Measurements from ENCODE around the gene NPR2. TPM values are rescaled to one million over a fixed set of nuclear protein-coding genes. Genes with fewer than 3 reads are reported as not detected.

Gene NPR2
- total and polyA plus RNA-seq, 7 experiments from 2014 or later, result 1.0 to 22.2 (median 3.9) TPM

GRCh38 chr9:35797311-35798109 is 6.1 kb downstream of the NPR2 start:
- ChIA-PET CTCF (interaction anchor here (0.7 to 1.3 kb wide), 3 partner anchors 28 to 691 kb away, joined by 3 to 5 read pairs (median 3); no protein-coding TSS in a partner anchor), POLR2A (no interaction called here)
- H3K9me3 ChIP-seq (ENCODE audit: control insufficient read depth in 2 of 3, low read length in 3 of 3), result no peaks in the 10 kb centered on the region

GRCh38 chr9:35798658-35799374 is 7.4 kb downstream of the NPR2 start:
- H3K36me3 Mint-ChIP-seq, result peaks cover 6 to 42% (median 14%) of the 10 kb centered on the region in 5 donors
- H3K4me3 Mint-ChIP-seq, result no peak overlapping the region
- intact Hi-C loops (cut with micrococcal nuclease), result no loop called here
- no peaks in the 10 kb centered on the region for H3K9me3 ChIP-seq (ENCODE audit: control insufficient read depth in 2 of 3, low read length in 3 of 3)
- no peaks in the 10 kb centered on the region for H3K27me3 ChIP-seq (ENCODE audit: control insufficient read depth in 2 of 2, insufficient read depth in 2 of 2, low read length in 2 of 2)
- ChIA-PET POLR2A (no interaction called here), CTCF (interaction anchor here (1.3 to 1.6 kb wide), 2 partner anchors 9 to 27 kb away, joined by 4 read pairs; no protein-coding TSS in a partner anchor)
- ATAC-seq (peak; percentile 22), DNase-seq (peak in 1 of 9 donors; percentile 33)
- peaks cover 0 to 39% (median 0%) of the 10 kb centered on the region in 3 experiments for H3K36me3 ChIP-seq (ENCODE audit: control insufficient read depth in 2 of 3, insufficient read depth in 3 of 3, low read length in 3 of 3)
- H3K27me3 Mint-ChIP-seq, result no peaks in the 10 kb centered on the region
- peak overlapping the region in 2 of 9 donors; percentile 9 to 14 for H3K27ac Mint-ChIP-seq
- H3K4me1 ChIP-seq (ENCODE audit: control insufficient read depth in 2 of 2, insufficient read depth in 2 of 2, low read length in 2 of 2), result no peaks in the 10 kb centered on the region
- no peak overlapping the region for H3K27ac ChIP-seq (ENCODE audit: low read depth, low read length)
- H3K4me3 ChIP-seq (ENCODE audit: low read length), result no peak overlapping the region
- peaks cover 4 to 21% (median 7%) of the 10 kb centered on the region in 7 donors for H3K4me1 Mint-ChIP-seq
- H3K9me3 Mint-ChIP-seq, result no peaks in the 10 kb centered on the region

More at GRCh38 chr9:35797311-35798109, 6.1 kb downstream of the NPR2 start:
- intact Hi-C loops (cut with micrococcal nuclease), result no loop called here
- no peaks in the 10 kb centered on the region for H3K27me3 ChIP-seq (ENCODE audit: control insufficient read depth in 2 of 2, insufficient read depth in 2 of 2, low read length in 2 of 2)
- H3K4me3 Mint-ChIP-seq, result no peak overlapping the region
- H3K36me3 ChIP-seq (ENCODE audit: control insufficient read depth in 2 of 3, insufficient read depth in 3 of 3, low read length in 3 of 3), result peaks cover 0 to 38% (median 0%) of the 10 kb centered on the region in 3 experiments
- no peak for DNase-seq
- peak overlapping the region in 3 of 9 donors; percentile 2 to 22 (median 21) for H3K27ac Mint-ChIP-seq
- no peaks in the 10 kb centered on the region for H3K9me3 Mint-ChIP-seq
- peaks cover 6 to 34% (median 10%) of the 10 kb centered on the region in 5 donors for H3K36me3 Mint-ChIP-seq
- ATAC-seq, result no peak
- H3K27me3 Mint-ChIP-seq, result no peaks in the 10 kb centered on the region
- H3K4me1 Mint-ChIP-seq, result peaks cover 4 to 21% (median 8%) of the 10 kb centered on the region in 7 donors
- H3K27ac ChIP-seq (ENCODE audit: low read depth, low read length), result no peak overlapping the region
- H3K4me3 ChIP-seq (ENCODE audit: low read length), result no peak overlapping the region
- no peaks in the 10 kb centered on the region for H3K4me1 ChIP-seq (ENCODE audit: control insufficient read depth in 2 of 2, insufficient read depth in 2 of 2, low read length in 2 of 2)

- CTCF ChIA-PET, result no interaction called here
- no peaks in the 10 kb centered on the region for H3K27me3 Mint-ChIP-seq
- H3K36me3 Mint-ChIP-seq, result peaks cover 6 to 45% (median 14%) of the 10 kb centered on the region in 5 donors
- no peak overlapping the region for H3K27ac ChIP-seq (ENCODE audit: low read depth, low read length)
- H3K36me3 ChIP-seq (ENCODE audit: control insufficient read depth in 2 of 3, insufficient read depth in 3 of 3, low read length in 3 of 3), result peaks cover 0 to 46% (median 2%) of the 10 kb centered on the region in 3 experiments
- no peaks in the 10 kb centered on the region for H3K9me3 ChIP-seq (ENCODE audit: control insufficient read depth in 2 of 3, low read length in 3 of 3)
- DNase-seq (no peak), ATAC-seq (no peak)
- no peaks in the 10 kb centered on the region for H3K9me3 Mint-ChIP-seq
- peaks cover 0 to 14% (median 0%) of the 10 kb centered on the region in 7 donors for H3K4me1 Mint-ChIP-seq
- H3K4me3 ChIP-seq (ENCODE audit: low read length), result no peak overlapping the region
- H3K4me1 ChIP-seq (ENCODE audit: control insufficient read depth in 2 of 2, insufficient read depth in 2 of 2, low read length in 2 of 2), result no peaks in the 10 kb centered on the region
- no peak overlapping the region for H3K4me3 Mint-ChIP-seq
- no peaks in the 10 kb centered on the region for H3K27me3 ChIP-seq (ENCODE audit: control insufficient read depth in 2 of 2, insufficient read depth in 2 of 2, low read length in 2 of 2)
- POLR2A ChIA-PET, result no interaction called here
- H3K27ac Mint-ChIP-seq, result peak overlapping the region in 2 of 9 donors; percentile 25 to 74
- intact Hi-C loops (cut with micrococcal nuclease), result no loop called here
Measured at GRCh38 chr9:35800530-35800929, 9.1 kb downstream of the NPR2 start.

- DNase-seq, result no peak
- H3K4me1 Mint-ChIP-seq, result peaks cover 0 to 14% (median 0%) of the 10 kb centered on the region in 7 donors
- intact Hi-C loops (cut with micrococcal nuclease), result no loop called here
- CTCF ChIA-PET, result no interaction called here
- Histone ChIP-seq H3K4me3 (ENCODE audit: low read length) (no peak overlapping the region), H3K27ac (ENCODE audit: low read depth, low read length) (no peak overlapping the region), H3K9me3 (ENCODE audit: control insufficient read depth in 2 of 3, low read length in 3 of 3) (no peaks in the 10 kb centered on the region), H3K4me1 (ENCODE audit: control insufficient read depth in 2 of 2, insufficient read depth in 2 of 2, low read length in 2 of 2) (no peaks in the 10 kb centered on the region), H3K27me3 (ENCODE audit: control insufficient read depth in 2 of 2, insufficient read depth in 2 of 2, low read length in 2 of 2) (no peaks in the 10 kb centered on the region), H3K36me3 (ENCODE audit: control insufficient read depth in 2 of 3, insufficient read depth in 3 of 3, low read length in 3 of 3) (peaks cover 0 to 56% (median 9%) of the 10 kb centered on the region in 3 experiments)
- peaks cover 6 to 51% (median 19%) of the 10 kb centered on the region in 5 donors for H3K36me3 Mint-ChIP-seq
- no peak for ATAC-seq
- no peak overlapping the region for H3K4me3 Mint-ChIP-seq
- POLR2A ChIA-PET, result interaction anchor here (1.1 kb wide), 1 partner anchor 11 kb away, joined by 4 read pairs; the partner anchor contains the start of gene SPAG8
- H3K27me3 Mint-ChIP-seq, result no peaks in the 10 kb centered on the region
- no peaks in the 10 kb centered on the region for H3K9me3 Mint-ChIP-seq
- H3K27ac Mint-ChIP-seq, result peak overlapping the region in 1 of 9 donors; percentile 7
Measured at GRCh38 chr9:35801328-35802128, 10.1 kb downstream of the NPR2 start.

GRCh38 chr9:35806101-35806500 is 14.7 kb downstream of the NPR2 start:
- Histone ChIP-seq H3K27me3 (ENCODE audit: control insufficient read depth in 2 of 2, insufficient read depth in 2 of 2, low read length in 2 of 2) (no peaks in the 10 kb centered on the region), H3K36me3 (ENCODE audit: control insufficient read depth in 2 of 3, insufficient read depth in 3 of 3, low read length in 3 of 3) (peaks cover 0 to 56% (median 9%) of the 10 kb centered on the region in 3 experiments), H3K4me1 (ENCODE audit: control insufficient read depth in 2 of 2, insufficient read depth in 2 of 2, low read length in 2 of 2) (peaks cover 0 to under 1% of the 10 kb centered on the region in 2 donors), H3K9me3 (ENCODE audit: control insufficient read depth in 2 of 3, low read length in 3 of 3) (no peaks in the 10 kb centered on the region), H3K4me3 (ENCODE audit: low read length) (no peak overlapping the region), H3K27ac (ENCODE audit: low read depth, low read length) (no peak overlapping the region)
- DNase-seq (no peak), ATAC-seq (no peak)
- H3K4me1 Mint-ChIP-seq, result peaks cover 0 to 5% (median 0%) of the 10 kb centered on the region in 7 donors
- no peak overlapping the region for H3K4me3 Mint-ChIP-seq
- H3K36me3 Mint-ChIP-seq, result peaks cover 5 to 39% (median 14%) of the 10 kb centered on the region in 5 donors
- ChIA-PET CTCF (interaction anchor here (1.7 to 2.4 kb wide), 3 partner anchors 16 to 68 kb away, joined by 3 to 8 read pairs (median 5); no protein-coding TSS in a partner anchor), POLR2A (interaction anchor here (0.6 kb wide), 1 partner anchor 325 kb away, joined by 3 read pairs; no protein-coding TSS in a partner anchor)
- H3K9me3 Mint-ChIP-seq, result no peaks in the 10 kb centered on the region
- no peaks in the 10 kb centered on the region for H3K27me3 Mint-ChIP-seq
- intact Hi-C loops (cut with micrococcal nuclease), result no loop called here
- H3K27ac Mint-ChIP-seq, result no peak overlapping the region

GRCh38 chr9:35808433-35808832 is 17.0 kb downstream of the NPR2 start:
- peak overlapping the region in 1 of 9 donors; percentile 10 for H3K27ac Mint-ChIP-seq
- no peak overlapping the region for H3K27ac ChIP-seq (ENCODE audit: low read depth, low read length)
- CTCF ChIA-PET, result interaction anchor here (2.4 kb wide), 1 partner anchor 18 kb away, joined by 8 read pairs; no protein-coding TSS in a partner anchor

More at GRCh38 chr9:35808433-35808832, 17.0 kb downstream of the NPR2 start:
- no peaks in the 10 kb centered on the region for H3K27me3 ChIP-seq (ENCODE audit: control insufficient read depth in 2 of 2, insufficient read depth in 2 of 2, low read length in 2 of 2)
- H3K9me3 ChIP-seq (ENCODE audit: control insufficient read depth in 2 of 3, low read length in 3 of 3), result no peaks in the 10 kb centered on the region
- POLR2A ChIA-PET, result no interaction called here
- Mint-ChIP-seq H3K4me1 (peaks cover 12 to 24% (median 19%) of the 10 kb centered on the region in 7 donors), H3K36me3 (peaks cover 0 to 21% (median 4%) of the 10 kb centered on the region in 5 donors), H3K9me3 (peaks cover 0 to 2% (median 0%) of the 10 kb centered on the region in 11 donors), H3K4me3 (no peak overlapping the region), H3K27me3 (no peaks in the 10 kb centered on the region)
- peaks cover 0 to 37% (median 9%) of the 10 kb centered on the region in 3 experiments for H3K36me3 ChIP-seq (ENCODE audit: control insufficient read depth in 2 of 3, insufficient read depth in 3 of 3, low read length in 3 of 3)
- no peak for ATAC-seq
- DNase-seq, result no peak
- peaks cover 15 to 20% of the 10 kb centered on the region in 2 donors for H3K4me1 ChIP-seq (ENCODE audit: control insufficient read depth in 2 of 2, insufficient read depth in 2 of 2, low read length in 2 of 2)
- no peak overlapping the region for H3K4me3 ChIP-seq (ENCODE audit: low read length)
- intact Hi-C loops (cut with micrococcal nuclease), result no loop called here
